GM19238 (cell line): ENCODE data around the gene NALCN.

Source experiments
- DNase-seq: peaks from one replicate; pipeline ENCODE4 v3.0.0; 2011; ENCODE audit warnings: low spot score; ENCODE audit not compliant: insufficient read length

Gene NALCN

DNA sequence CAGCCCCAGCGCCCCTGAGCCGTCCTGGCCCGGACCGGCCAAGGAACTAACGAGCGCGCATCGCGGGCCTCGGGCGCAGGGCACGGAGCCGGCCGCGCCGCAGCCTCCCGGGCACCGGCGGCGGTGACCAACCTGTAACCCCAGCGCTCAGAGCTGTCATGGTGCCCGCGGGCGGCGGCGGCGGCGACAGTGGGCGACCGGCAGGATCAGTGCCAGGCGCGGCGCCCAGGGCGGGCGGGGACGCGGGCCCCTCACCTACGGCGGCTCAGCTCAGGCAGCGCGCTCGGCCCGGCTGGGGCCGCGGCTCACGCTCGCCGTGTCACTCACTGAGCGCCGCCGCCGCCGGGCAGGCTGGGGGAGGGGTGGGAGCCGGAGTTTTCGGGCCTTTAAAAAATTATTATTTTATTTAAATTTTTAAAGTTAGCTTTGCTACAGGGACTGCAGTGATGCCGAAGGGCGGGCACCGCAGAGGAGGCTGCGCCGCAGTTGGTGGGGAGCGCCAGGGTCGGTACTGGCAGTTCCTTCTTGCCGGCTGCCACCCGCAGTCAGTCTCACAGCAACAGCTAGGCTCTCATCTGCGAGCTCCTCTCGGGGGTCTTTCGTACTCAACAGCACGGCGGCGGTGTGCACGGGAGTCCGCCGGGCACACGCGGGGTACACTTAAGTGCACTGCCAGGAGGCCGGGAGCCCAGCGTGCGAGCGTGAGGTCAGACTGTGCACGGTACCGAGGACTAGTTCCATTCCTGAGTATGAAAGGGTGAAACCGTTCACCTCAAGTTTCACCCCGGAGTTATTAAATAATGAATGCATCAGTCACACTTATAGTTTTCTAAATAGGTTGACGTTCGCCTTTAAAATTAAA, at the start of gene NALCN:
Gene NALCN (minus strand): TSS at position 328 of the 862 bp plus-strand sequence. CDS start 17,382 bp downstream, outside the sequence.
- no peak for DNase-seq

DNA sequence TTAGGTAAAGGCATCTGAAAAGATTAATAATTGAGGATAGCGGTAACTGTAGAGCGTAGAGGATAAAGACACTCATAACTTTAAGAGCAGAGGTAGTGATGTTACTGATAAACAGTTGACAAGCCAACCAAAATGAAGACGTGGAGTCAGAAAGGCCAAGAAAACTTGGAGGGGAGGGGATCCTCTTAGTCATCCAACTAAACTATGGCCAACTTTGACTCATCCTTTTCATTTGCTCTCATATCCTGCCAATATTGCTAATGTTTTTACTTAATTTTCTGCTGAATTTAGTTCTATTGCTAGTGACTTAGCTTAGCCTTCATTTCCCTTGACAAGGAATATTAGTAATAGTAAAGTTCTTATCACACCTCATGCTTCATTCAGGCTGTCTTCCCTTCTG, 49.6 kb upstream of the NALCN start:
- no peak for DNase-seq

DNA sequence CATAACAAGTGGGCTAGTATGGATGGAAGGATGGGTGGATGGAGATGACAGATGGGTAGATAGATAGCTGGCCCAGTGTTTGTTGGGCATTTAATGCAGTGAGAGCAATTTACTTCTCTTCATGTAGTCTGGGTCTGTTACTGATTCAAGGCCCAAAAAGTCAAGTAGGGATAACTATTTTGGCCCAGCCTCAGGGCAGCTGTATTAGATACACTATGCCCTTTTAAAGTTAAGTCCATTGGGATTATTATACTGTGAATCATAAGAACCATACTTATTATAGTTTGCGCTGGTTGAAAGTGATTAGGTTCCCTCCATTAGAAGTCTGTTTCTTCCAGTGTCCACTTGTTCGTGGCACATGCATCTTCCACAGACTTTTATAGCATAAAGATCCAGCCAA, 40.9 kb upstream of the NALCN start:
- DNase-seq, result no peak

DNA sequence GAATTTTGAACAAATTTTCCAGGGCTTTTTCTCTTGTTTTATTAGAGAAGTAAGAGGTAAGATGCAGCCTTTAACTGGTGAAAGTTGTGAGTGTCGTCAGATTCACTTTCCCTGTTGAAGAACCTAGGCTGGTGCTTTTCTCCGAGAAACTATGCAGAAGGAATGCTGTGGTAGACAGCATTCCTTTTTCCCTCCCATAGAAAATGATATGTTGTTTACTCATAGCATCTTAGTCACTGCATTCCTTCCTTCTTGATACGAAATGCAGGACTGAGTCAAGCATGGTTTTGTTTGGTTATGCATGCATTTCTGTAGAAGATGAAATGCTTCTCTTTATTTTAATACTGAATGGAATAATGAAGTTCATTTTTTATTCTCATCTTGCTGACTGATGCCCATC, 39.6 kb upstream of the NALCN start:
- no peak for DNase-seq

- no peak for DNase-seq
Measured at GRCh38 chr13:101454767-101455166, 38.5 kb upstream of the NALCN start.

- no peak for DNase-seq
Measured at GRCh38 chr13:101453784-101454201, 37.5 kb upstream of the NALCN start.

DNA sequence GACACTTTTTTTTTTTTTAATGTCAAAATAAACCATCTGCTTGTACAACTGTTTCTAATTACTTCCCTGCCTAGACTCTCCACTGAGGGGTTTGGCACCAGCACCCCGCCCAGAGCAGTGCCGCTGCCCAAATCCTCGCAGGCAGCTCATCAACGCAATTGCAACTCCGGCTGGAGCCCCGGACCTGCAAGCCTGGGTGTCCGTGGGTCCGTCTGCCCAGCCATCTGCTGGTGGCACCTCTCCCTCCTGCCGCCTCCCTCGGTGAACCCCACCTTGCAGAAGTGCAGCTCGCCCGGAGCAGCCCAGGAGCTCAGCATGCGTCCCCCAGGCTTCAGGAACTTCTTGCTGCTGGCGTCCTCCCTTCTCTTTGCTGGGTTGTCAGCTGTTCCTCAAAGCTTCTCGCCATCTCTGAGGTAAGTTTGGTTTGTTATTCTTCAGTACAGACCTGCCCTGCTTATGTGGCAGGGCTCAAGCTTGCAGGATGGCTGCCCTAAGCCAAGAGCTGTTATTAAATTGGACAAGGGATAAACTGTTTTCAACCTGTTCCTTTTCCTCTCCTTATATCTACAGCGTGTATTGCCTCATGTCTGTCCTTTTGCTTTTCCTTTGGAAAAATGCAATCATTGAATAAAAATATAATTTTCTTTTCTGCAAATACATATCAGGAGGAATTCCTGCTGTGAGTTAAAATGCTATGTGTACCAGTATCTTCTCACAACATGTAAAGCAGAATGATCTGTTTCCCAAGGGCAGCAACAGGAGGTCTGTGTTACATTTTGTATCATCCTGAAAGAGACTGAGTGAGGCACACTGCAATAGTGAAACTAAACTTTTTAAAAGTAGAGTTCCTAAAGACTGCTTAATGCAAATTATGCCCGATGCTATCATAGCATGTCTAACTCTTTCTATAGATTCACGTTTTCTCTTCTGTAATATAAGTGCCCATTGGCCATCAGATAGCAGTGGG, 36.5 kb upstream of the NALCN start, which contains the start of gene ITGBL1:
Gene ITGBL1 (plus strand): TSS at position 157 of the 967 bp plus-strand sequence. CDS start 159 bp downstream, at position 316.
- DNase-seq, result no peak

GRCh38 chr13:101451641-101452040, 35.3 kb upstream of the NALCN start:
- DNase-seq, result no peak

- no peak for DNase-seq
Measured at GRCh38 chr13:101450749-101451130, 34.4 kb upstream of the NALCN start.

DNA sequence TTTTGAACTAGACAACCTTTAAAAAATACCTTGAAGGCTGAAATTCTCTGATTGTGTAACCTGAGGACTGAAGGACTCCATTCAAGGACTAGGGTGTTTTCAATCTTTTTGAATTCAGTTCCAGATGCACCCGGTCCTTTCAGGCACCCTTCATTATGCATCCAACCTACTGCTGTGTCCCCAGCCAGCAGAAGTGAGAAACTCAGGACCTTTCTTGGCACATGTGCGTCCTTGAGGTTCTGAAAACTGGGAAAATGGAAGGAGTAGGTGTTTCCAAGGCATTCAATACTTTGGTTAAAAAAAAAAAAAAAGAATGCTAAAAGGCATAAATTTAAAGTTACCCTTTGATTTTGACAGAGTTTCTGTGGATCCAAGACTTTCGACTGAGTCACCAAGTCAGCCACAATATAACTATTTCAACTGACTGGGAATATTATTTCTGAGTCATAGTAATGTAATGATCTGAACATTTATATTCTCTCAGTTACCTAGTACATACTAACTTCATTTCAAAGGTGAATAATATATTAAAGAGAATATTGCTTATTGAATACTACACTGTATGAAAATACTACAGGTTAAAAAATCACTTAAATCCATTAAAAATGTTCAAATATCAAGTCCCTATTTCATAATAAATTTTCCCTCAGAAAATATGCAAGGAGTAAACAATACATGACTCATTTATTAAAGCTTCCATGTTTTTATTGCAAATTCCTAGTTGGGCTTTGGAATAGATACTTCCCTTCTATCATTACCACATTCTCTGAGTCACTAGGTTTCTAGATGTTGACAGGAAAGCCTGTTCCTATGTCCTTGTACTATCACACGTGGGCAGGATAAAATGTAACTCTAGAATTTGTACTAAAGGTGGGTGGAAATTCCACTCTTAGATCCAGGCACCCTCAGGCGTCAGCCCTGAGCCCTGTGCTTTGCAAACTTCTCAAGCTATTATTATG, 33.8 kb upstream of the NALCN start:
- DNase-seq, result no peak

DNA sequence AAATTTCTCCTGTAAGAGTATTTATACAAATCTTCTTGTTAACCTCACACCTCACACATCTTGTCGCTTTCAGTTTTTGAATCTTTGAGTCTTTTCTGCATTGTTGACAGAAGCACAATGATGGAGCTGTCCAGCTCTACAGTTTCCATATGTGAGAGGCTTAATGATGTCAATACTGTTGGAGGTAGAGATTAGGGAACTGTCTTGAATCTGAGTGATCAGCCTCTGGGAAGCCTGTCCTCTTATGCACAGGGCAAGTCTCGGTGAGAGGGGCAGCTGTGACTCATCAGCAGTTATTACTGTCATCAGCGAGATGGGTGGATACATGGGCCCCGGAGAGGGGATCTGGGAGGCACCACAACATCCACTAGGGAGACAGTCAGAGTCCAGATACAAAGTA, 31.5 kb upstream of the NALCN start:
- no peak for DNase-seq

DNA sequence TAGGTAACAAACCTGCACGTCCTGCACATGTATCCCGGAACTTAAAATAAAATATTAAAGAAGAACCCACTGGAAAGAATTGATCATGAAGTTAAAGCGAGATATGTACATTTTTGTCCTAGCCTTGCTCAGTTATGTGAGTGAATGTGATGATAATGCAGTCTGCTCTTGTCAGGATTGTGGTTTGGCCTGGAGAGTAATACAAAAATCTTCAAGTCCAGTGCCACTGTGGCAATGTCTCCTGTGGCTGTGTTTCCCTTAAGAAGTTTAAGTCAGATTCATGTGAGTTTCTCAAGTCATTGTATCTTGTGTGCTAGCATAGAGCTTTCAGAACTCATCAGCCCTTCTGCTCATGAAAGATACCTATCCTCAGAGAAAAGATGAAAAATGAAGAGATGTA, 18.2 kb upstream of the NALCN start:
- DNase-seq, result no peak

GRCh38 chr13:101433895-101434294, 17.6 kb upstream of the NALCN start:
- no peak for DNase-seq

- DNase-seq, result no peak
Measured at GRCh38 chr13:101429733-101430132, 13.4 kb upstream of the NALCN start.

DNA sequence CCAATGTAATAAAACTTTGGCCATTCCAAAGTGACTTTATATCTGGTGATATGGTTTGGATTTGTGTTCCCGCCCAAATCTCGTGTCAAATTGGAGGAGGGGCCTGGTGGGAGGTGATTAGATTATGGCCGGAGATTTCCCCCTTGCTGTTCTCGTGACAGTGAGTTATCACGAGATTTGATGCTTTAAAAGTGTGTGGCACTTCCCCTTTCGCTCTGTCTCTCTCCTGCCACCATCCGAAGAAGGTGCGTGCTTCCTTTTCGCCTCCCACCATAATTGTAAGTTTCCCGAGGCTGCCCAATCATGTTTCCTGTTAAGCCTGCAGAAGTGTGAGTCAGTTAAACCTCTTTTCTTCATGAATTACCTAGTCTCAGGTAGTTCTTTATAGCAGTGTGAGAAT, 9.3 kb upstream of the NALCN start:
- DNase-seq, result no peak

- no peak for DNase-seq
Measured at GRCh38 chr13:101425156-101425471, 8.8 kb upstream of the NALCN start.

GRCh38 chr13:101424381-101425155, 8.3 kb upstream of the NALCN start:
- no peak for DNase-seq

- DNase-seq, result no peak
Measured at GRCh38 chr13:101423872-101424271, 7.6 kb upstream of the NALCN start.

DNA sequence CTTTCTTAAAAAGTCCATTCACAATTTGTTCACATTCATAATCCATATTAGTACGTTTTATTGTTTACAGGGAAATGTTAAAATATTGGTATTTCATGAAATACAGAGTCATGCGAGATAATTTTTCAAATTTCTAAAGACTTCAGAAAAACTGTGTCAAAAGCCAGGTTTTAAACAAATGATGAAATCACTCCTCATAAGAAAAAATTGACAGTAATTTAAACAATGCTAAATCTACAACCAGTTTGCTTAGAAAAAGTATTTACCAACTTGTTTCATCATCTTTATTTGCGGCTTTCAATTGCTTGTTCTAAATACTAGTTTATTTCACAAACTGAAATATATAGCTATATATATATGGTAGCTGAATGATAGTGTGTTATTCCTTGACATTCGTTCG, 1.2 kb upstream of the NALCN start:
- DNase-seq, result no peak

GRCh38 chr13:101417043-101417406, 717 bp upstream of the NALCN start:
- no peak for DNase-seq
